Thyroid gland (tissue), 4 donors: Measurements from ENCODE around the gene RANBP1. TPM values are rescaled to one million over a fixed set of nuclear protein-coding genes. Genes with fewer than 3 reads are reported as not detected.

ENCODE experiments used
- DNase-seq, 2 donors: peaks; one replicate each; pipeline ENCODE4 v3.0.0-alpha.2; 2019
- H3K27ac ChIP-seq, 3 donors: fragments of 200-600 bp; sonication (generic); 1 replicate in 2 of 3; 2 replicates in 1 of 3; pipeline ENCODE4 v1.5.1; 2016 to 2019; ENCODE audit warnings: mild to moderate bottlenecking in 1 of 3, moderate library complexity in 1 of 3
- H3K27me3 ChIP-seq: fragments of 200-600 bp; sonication (generic); one replicate; pipeline ENCODE4 v1.5.1; 2019
- H3K36me3 ChIP-seq, 2 donors: fragments of 200-600 bp; sonication (generic); one replicate each; pipeline ENCODE4 v1.5.1; 2016 to 2019
- H3K4me1 ChIP-seq, 2 donors: fragments of 200-600 bp; sonication (generic); one replicate each; pipeline ENCODE4 v1.5.1; 2017 to 2019
- H3K4me3 ChIP-seq, 3 donors: fragments of 200-600 bp; sonication (generic); replicated peaks in 1 of 3; 1 replicate in 2 of 3; 2 replicates in 1 of 3; pipeline ENCODE4 v1.5.1; 2016; ENCODE audit warnings: mild to moderate bottlenecking in 1 of 3
- H3K9me3 ChIP-seq: fragments of 200-600 bp; sonication (generic); one replicate; pipeline ENCODE4 v1.5.1; 2017
- CTCF ChIP-seq, 6 experiments: fragments of 200-600 bp in 3 of 6; fragments of 450-650 bp in 3 of 6; sonication (generic) in 3 of 6; IDR thresholded peaks; one replicate each; pipeline ENCODE4 v1.5.1; 2016 to 2019; ENCODE audit warnings: antibody characterized with exemption in 6 of 6, mild to moderate bottlenecking in 2 of 6, inconsistent platforms in 1 of 6, moderate library complexity in 1 of 6
- POLR2A ChIP-seq, 2 donors: fragments of 450-650 bp; IDR thresholded peaks; one replicate each; pipeline ENCODE4 v1.6.1; 2017; ENCODE audit warnings: antibody characterized with exemption in 2 of 2, mild to moderate bottlenecking in 2 of 2, moderate library complexity in 1 of 2
- WGBS, 2 donors: methylation state at CpG; one replicate each; pipeline ENCODE4 v1.1.5; 2017; 5-methylcytosine and 5-hydroxymethylcytosine counted together
- intact Hi-C: fragments of 100-400 bp; cut with DNase I; formaldehyde crosslinking; loops from one replicate; pipeline ENCODE4 v1.15.1; 2023
- total RNA-seq, 4 donors: library from RNA; depleted of rRNA; stranded (reverse); fragments of >200 nt; gene quantifications; one replicate each; pipeline ENCODE4 v1.2.3, GENCODE V29; 2016

RANBP1 gene
- total RNA-seq, 4 donors from 2014 or later = 125 to 232 (median 173) TPM

GRCh38 chr22:20071524-20071972 lies 44.4 kb upstream of the RANBP1 start:
- no peak for DNase-seq
- no peak overlapping the region for H3K27ac ChIP-seq
- no peaks in the 10 kb centered on the region for H3K36me3 ChIP-seq
- no peaks in the 10 kb centered on the region for H3K9me3 ChIP-seq
- WGBS, 2 donors = 85 to 86% methylated on average over 8 of the region's 8 CpGs
- intact Hi-C loops = no loop called here
- H3K4me3 ChIP-seq = no peak overlapping the region
- no peaks in the 10 kb centered on the region for H3K4me1 ChIP-seq
- TF ChIP-seq POLR2A (IDR thresholded peaks at IDR 0.05) (no peak), CTCF (IDR thresholded peaks at IDR 0.05) (no peak)
- no peaks in the 10 kb centered on the region for H3K27me3 ChIP-seq

- no peaks in the 10 kb centered on the region for H3K36me3 ChIP-seq
- 73 to 74% methylated on average over 6 of the region's 6 CpGs for WGBS, 2 donors
- no peak for DNase-seq
- H3K27ac ChIP-seq = no peak overlapping the region
- H3K27me3 ChIP-seq = no peaks in the 10 kb centered on the region
- no peaks in the 10 kb centered on the region for H3K9me3 ChIP-seq
- H3K4me1 ChIP-seq = peaks cover 15% of the 10 kb centered on the region in 2 donors
- intact Hi-C loops = no loop called here
- no peak for TF ChIP-seq CTCF (IDR thresholded peaks at IDR 0.05)
- no peak for TF ChIP-seq POLR2A (IDR thresholded peaks at IDR 0.05)
- H3K4me3 ChIP-seq = no peak overlapping the region
These were observed 39.2 kb upstream of the RANBP1 start for GRCh38 chr22:20076627-20077172.

- Histone ChIP-seq H3K4me1 (peaks cover 43 to 46% of the 10 kb centered on the region in 2 donors), H3K4me3 (peak within 1 kb of the TSS in 2 of 3 donors; percentile 64 to 78), H3K27me3 (no peaks in the 10 kb centered on the region), H3K36me3 (no peaks in the 10 kb centered on the region), H3K27ac (peak within 1 kb of the TSS; percentile 76 to 84 (median 83)), H3K9me3 (no peaks in the 10 kb centered on the region)
- TF ChIP-seq CTCF (IDR thresholded peaks at IDR 0.05) (no peak), POLR2A (IDR thresholded peaks at IDR 0.05) (peak in 1 of 2 donors; percentile 75)
- intact Hi-C loops = no loop called here
- WGBS, 2 donors = 0% methylated on average over 2 to 4 of the region's 100 CpGs
- peak; percentile 92 to 96 for DNase-seq
These were observed 36.0 kb upstream of the RANBP1 start, which contains the start of gene DGCR8 for GRCh38 chr22:20079745-20080444. TSS of gene DGCR8 (plus strand) at chr22:20080241. CDS start at chr22:20085964, 5,723 bp downstream.

GRCh38 chr22:20080445-20080775 lies 35.5 kb upstream of the RANBP1 start:
- peak; percentile 54 to 59 for DNase-seq
- Histone ChIP-seq H3K27me3 (no peaks in the 10 kb centered on the region), H3K4me1 (peaks cover 48 to 50% of the 10 kb centered on the region in 2 donors), H3K9me3 (no peaks in the 10 kb centered on the region), H3K4me3 (peak overlapping the region in 2 of 3 donors; percentile 64 to 78), H3K36me3 (no peaks in the 10 kb centered on the region), H3K27ac (peak overlapping the region; percentile 39 to 83 (median 76))
- 0 to 3% methylated on average over 5 to 13 of the region's 34 CpGs for WGBS, 2 donors
- TF ChIP-seq POLR2A (IDR thresholded peaks at IDR 0.05) = no peak
- no peak for TF ChIP-seq CTCF (IDR thresholded peaks at IDR 0.05)
- intact Hi-C loops = no loop called here
